AG04449 (cell line): ENCODE measurements around the gene COG5.

Experiments
- CTCF ChIA-PET: fragments of 350-600 bp; formaldehyde crosslinking; extraction: SDS; loops from one replicate; lab custom pipeline; 2021; ENCODE audit warnings: antibody characterized with exemption; lab: Yijun Ruan, JAX
- POLR2A ChIA-PET: fragments of 400-600, 350-600 bp; formaldehyde crosslinking; extraction: SDS; loops from one replicate; lab custom pipeline; 2020; ENCODE audit warnings: antibody characterized with exemption, inconsistent platforms; lab: Yijun Ruan, JAX
- DNase-seq: peaks from one replicate; pipeline ENCODE4 v3.0.0-alpha.2; 2010; ENCODE audit warnings: low read depth, low spot score
- H3K4me3 ChIP-seq: 2 replicates; pipeline ENCODE4 v1.5.1; 2011; ENCODE audit warnings: low read depth, mild to moderate bottlenecking, control low read depth, low read length
- CTCF ChIP-seq: IDR thresholded peaks from one replicate; pipeline ENCODE4 v1.5.1; 2011; ENCODE audit warnings: mild to moderate bottlenecking, moderate library complexity, low read length, control low read depth, inconsistent platforms; ENCODE audit not compliant: insufficient read depth; ENCODE audit errors: missing control alignments

Gene COG5

DNA sequence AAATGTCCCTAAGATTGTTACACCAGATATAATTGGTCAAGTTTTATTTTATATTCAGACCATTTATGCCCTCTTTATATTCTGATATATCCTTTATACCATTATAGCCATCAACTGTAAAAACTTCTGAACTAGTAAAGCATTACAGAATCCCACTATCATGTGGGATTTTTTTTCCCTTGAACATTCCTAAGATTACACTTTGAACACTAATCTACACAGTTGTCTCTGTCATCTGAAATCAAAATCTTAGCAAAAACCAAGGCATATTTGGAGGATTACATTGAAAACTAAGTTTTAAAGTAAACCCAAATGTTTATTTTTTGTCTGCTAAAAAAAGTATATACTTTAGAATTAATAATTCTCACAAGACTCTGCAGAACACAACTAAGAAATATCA lies 210.0 kb downstream of the COG5 start:
- DNase-seq = peak; percentile 14
- no peak for TF ChIP-seq CTCF
- ChIA-PET CTCF (no interaction called here), POLR2A (no interaction called here)
- H3K4me3 ChIP-seq = no peak overlapping the region

GRCh38 chr7:107345898-107346297 lies 217.8 kb downstream of the COG5 start:
- CTCF ChIA-PET = no interaction called here
- no peak for TF ChIP-seq CTCF
- POLR2A ChIA-PET = no interaction called here
- H3K4me3 ChIP-seq = no peak overlapping the region
- no peak for DNase-seq

GRCh38 chr7:107344799-107345198 lies 218.9 kb downstream of the COG5 start:
- CTCF ChIA-PET = no interaction called here
- POLR2A ChIA-PET = no interaction called here
- TF ChIP-seq CTCF = no peak
- no peak for DNase-seq
- no peak overlapping the region for H3K4me3 ChIP-seq

- POLR2A ChIA-PET = no interaction called here
- TF ChIP-seq CTCF = no peak
- H3K4me3 ChIP-seq = no peak overlapping the region
- CTCF ChIA-PET = no interaction called here
- no peak for DNase-seq
These were observed 219.4 kb downstream of the COG5 start for GRCh38 chr7:107344286-107344685.

DNA sequence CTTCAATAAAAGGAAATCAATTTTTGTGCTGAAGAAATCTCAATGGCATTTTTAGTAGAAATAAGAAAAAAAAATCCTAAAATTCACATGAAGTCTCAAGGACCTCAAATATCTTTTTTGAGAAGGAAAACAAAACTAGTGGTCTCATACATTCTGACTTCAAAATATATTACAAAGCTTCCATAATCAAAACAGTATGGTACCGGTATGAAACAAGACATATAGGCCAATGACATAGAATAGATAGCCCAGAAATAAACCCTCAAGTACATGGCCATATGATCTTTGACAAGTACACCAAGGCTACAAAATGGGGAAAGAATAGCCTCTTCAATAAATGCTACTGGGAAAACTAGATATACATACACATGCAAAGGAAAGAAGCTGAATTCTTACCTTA lies 225.6 kb downstream of the COG5 start:
- CTCF ChIA-PET = no interaction called here
- no peak for DNase-seq
- POLR2A ChIA-PET = no interaction called here
- no peak for TF ChIP-seq CTCF
- no peak overlapping the region for H3K4me3 ChIP-seq

DNA sequence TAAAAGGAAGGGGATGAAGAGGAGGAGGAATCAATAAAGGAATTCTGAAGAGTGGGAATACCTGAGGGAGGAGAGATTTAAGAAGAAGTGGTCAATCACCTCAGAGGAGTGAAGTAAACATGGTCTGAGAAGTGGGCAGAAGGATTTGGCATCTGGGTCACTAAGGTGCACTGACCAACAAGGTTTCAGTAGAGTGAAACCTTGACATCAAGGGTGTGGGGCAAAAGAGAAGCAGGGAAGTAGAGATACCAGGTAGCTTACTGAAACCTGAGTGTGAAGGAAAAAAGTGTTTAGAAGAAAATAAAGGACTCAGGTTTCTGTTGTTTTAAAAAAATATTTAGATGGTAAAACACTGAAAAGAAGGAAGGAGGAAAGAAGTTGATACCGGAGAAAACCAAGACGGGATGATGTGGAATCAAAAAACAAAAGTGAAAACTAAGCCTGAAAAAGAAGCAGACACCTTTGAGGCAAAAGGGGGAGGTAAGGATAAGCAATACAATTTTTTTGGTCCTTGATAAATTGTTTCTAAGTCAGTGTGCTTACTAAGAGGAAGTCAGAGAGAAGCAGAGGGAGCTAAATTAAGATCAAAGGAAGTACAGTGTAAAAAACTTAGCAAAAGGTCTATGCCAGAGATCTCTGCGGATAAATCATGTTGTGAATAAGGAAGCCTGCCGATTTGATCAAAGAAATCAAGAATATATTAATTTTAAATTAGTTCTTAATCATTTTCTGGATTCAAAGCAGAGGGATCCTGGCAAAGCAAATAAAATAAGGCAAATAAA lies 231.0 kb downstream of the COG5 start:
- DNase-seq = no peak
- CTCF ChIA-PET = no interaction called here

More for the DNA sequence above, 231.0 kb downstream of the COG5 start:
- no peak overlapping the region for H3K4me3 ChIP-seq
- POLR2A ChIA-PET = no interaction called here
- no peak for TF ChIP-seq CTCF
